GM18873 (cell line): ENCODE results near the gene MDH1B.
"Not testable (repeated sequence)": the region's sequence is repeated elsewhere in the genome, so short reads cannot be mapped to it uniquely, and the experiment has no call there.

ENCODE experiments used
- ATAC-seq: cut with Tn5 transposase; IDR thresholded peaks from one replicate; pipeline ENCODE4 v1.9.1; 2021; ENCODE audit warnings: mild to moderate bottlenecking, moderate library complexity, moderate number of reproducible peaks; ENCODE audit not compliant: unreplicated experiment, low FRiP score

MDH1B gene

GRCh38 chr2:206774871-206775270 lies 9.7 kb upstream of the MDH1B start:
- no peak for ATAC-seq

GRCh38 chr2:206766057-206766930 lies 1.2 kb upstream of the MDH1B start:
- no peak for ATAC-seq

GRCh38 chr2:206764673-206765241 lies 371 bp downstream of the MDH1B start:
- ATAC-seq = no peak

- no peak for ATAC-seq
Measured at GRCh38 chr2:206756816-206757215, 8.3 kb downstream of the MDH1B start.

- ATAC-seq = no peak
Measured at GRCh38 chr2:206740800-206741199, 24.3 kb downstream of the MDH1B start.

GRCh38 chr2:206739271-206739670 lies 25.9 kb downstream of the MDH1B start:
- ATAC-seq = no peak

- no peak for ATAC-seq
Measured at GRCh38 chr2:206736935-206737334, 28.2 kb downstream of the MDH1B start.

- no peak for ATAC-seq
Measured at GRCh38 chr2:206733341-206733740, 31.8 kb downstream of the MDH1B start.

GRCh38 chr2:206728277-206729199 lies 36.6 kb downstream of the MDH1B start:
- ATAC-seq = no peak

GRCh38 chr2:206727287-206727686 lies 37.8 kb downstream of the MDH1B start:
- no peak for ATAC-seq

- no peak for ATAC-seq
Measured at GRCh38 chr2:206723288-206723687, 41.8 kb downstream of the MDH1B start.

GRCh38 chr2:206721256-206721920 lies 43.7 kb downstream of the MDH1B start:
- ATAC-seq = no peak

GRCh38 chr2:206718296-206718695 lies 46.8 kb downstream of the MDH1B start, which contains the start of gene DYTN:
DYTN (minus strand) TSS chr2:206718396; CDS start chr2:206718279, 117 bp downstream.
- ATAC-seq = no peak

GRCh38 chr2:206716623-206717022 lies 48.5 kb downstream of the MDH1B start:
- ATAC-seq = no peak

- not testable (repeated sequence) for ATAC-seq
Measured at GRCh38 chr2:206715183-206715582, 49.9 kb downstream of the MDH1B start.

- peak; percentile 56 for ATAC-seq
Measured at GRCh38 chr2:206713746-206714145, 51.4 kb downstream of the MDH1B start.

- ATAC-seq = no peak
Measured at GRCh38 chr2:206708286-206708685, 56.8 kb downstream of the MDH1B start.

GRCh38 chr2:206707164-206707701 lies 57.9 kb downstream of the MDH1B start:
- ATAC-seq = no peak

GRCh38 chr2:206701952-206702605 lies 63.0 kb downstream of the MDH1B start:
- no peak for ATAC-seq
